GM12878 (cell line): ENCODE data around the gene NPDC1. TPM values are rescaled to one million over a fixed set of nuclear protein-coding genes. Genes with fewer than 3 reads are reported as not detected.

Experiments used
- ATAC-seq: fragments of 200-7000 bp; cut with Tn5 transposase; 3 replicates; pipeline ENCODE4 v1.9.1; 2020; ENCODE audit warnings: mild to moderate bottlenecking, moderate library complexity
- BruUV-seq: library from RNA; stranded (reverse); fragments of 400-500 nt; replicated peaks from 2 replicates; lab custom pipeline; 2021; lab: Mats Ljungman, UMichigan
- CTCF ChIA-PET: fragments of 300-600 bp; sonication (Branson Sonifier 250); formaldehyde crosslinking; extraction: SDS; loops from one replicate; lab custom pipeline; 2021; ENCODE audit warnings: inconsistent platforms; lab: Yijun Ruan, JAX
- POLR2A ChIA-PET: fragments of 350-600 bp; formaldehyde crosslinking; extraction: SDS; loops from one replicate; lab custom pipeline; 2021; ENCODE audit warnings: inconsistent platforms; lab: Charles Lee
- RAD21 ChIA-PET: fragments of 300-600 bp; sonication (Branson Sonifier 250); formaldehyde crosslinking; loops from one replicate; lab custom pipeline; 2023; ENCODE audit warnings: antibody characterized with exemption; ENCODE audit not compliant: unreplicated experiment; lab: Charles Lee
- SMC1A ChIA-PET: fragments of 300-600 bp; sonication (Branson Sonifier 250); formaldehyde crosslinking; loops from one replicate; lab custom pipeline; 2023; ENCODE audit not compliant: unreplicated experiment, uncharacterized antibody; lab: Charles Lee
- DNase-seq: peaks from one replicate; pipeline ENCODE4 v3.0.0-alpha.2; 2011; ENCODE audit warnings: low read depth, low spot score
- FAIRE-seq: peaks from 3 replicates; lab custom pipeline; 2011; peaks lifted over from hg19 to GRCh38; lab: Jason Lieb, UNC
- H2AFZ ChIP-seq: 2 replicates; pipeline ENCODE4 v1.6.0; 2011; ENCODE audit warnings: low read depth, low read length, control low read depth; ENCODE audit not compliant: control insufficient read depth
- H3K27ac ChIP-seq: 2 replicates; pipeline ENCODE4 v1.5.1; 2011; ENCODE audit warnings: control low read depth; ENCODE audit not compliant: control insufficient read depth, insufficient read depth
- H3K27me3 ChIP-seq, 2 experiments: replicated peaks in 1 of 2; 2 replicates each; pipeline versions ENCODE4 v1.6.0 to v1.6.1; 2011; ENCODE audit warnings: low read length in 1 of 2; ENCODE audit not compliant: control insufficient read depth in 2 of 2, insufficient read depth in 2 of 2
- H3K36me3 ChIP-seq, 2 experiments: 2 replicates each; pipeline ENCODE4 v1.5.1; 2011; ENCODE audit warnings: low read length in 1 of 2; ENCODE audit not compliant: control insufficient read depth in 2 of 2, insufficient read depth in 2 of 2
- H3K4me1 ChIP-seq: 2 replicates; pipeline ENCODE4 v1.6.1; 2011; ENCODE audit warnings: mild to moderate bottlenecking, low read length, moderate library complexity, mixed read lengths; ENCODE audit not compliant: control insufficient read depth, insufficient read depth
- H3K4me2 ChIP-seq: 2 replicates; pipeline ENCODE4 v1.6.0; 2011; ENCODE audit warnings: control low read depth; ENCODE audit not compliant: control insufficient read depth, insufficient read depth
- H3K4me3 ChIP-seq: fragments of 200-600 bp; sonication (generic); 2 replicates; pipeline ENCODE4 v1.5.1; 2016
- H3K79me2 ChIP-seq: 2 replicates; pipeline ENCODE4 v1.6.0; 2011; ENCODE audit warnings: low read length; ENCODE audit not compliant: control insufficient read depth, insufficient read depth
- H3K9ac ChIP-seq: 2 replicates; pipeline ENCODE4 v1.8.0; 2011; ENCODE audit warnings: low read length, control low read depth, mixed read lengths; ENCODE audit not compliant: control insufficient read depth, insufficient read depth
- H3K9me3 ChIP-seq: replicated peaks from 3 replicates; pipeline ENCODE4 v1.5.1; 2011; ENCODE audit warnings: mild to moderate bottlenecking, low read length; ENCODE audit not compliant: control insufficient read depth, insufficient read depth
- H4K20me1 ChIP-seq: 2 replicates; pipeline ENCODE4 v1.6.0; 2011; ENCODE audit not compliant: control insufficient read depth, insufficient read depth
- CHD1 ChIP-seq: IDR thresholded peaks from 2 replicates; pipeline ENCODE4 v1.6.1; 2012; ENCODE audit warnings: low read depth, low read length, improper control_type of control experiment
- CREB1 ChIP-seq: IDR thresholded peaks from 2 replicates; pipeline ENCODE4 v1.6.1; 2012; ENCODE audit warnings: low read depth, mild to moderate bottlenecking, inconsistent platforms
- FOS ChIP-seq: IDR thresholded peaks from 3 replicates; pipeline ENCODE4 v1.6.1; 2011; ENCODE audit warnings: borderline replicate concordance; ENCODE audit not compliant: insufficient read length; ENCODE audit errors: extremely low read depth
- RCOR1 ChIP-seq: conservative IDR thresholded peaks from 2 replicates; pipeline ENCODE4 v1.6.1; 2012; ENCODE audit warnings: low read depth, low read length, improper control_type of control experiment
- ZNF217 ChIP-seq: fragments of 450-650 bp; IDR thresholded peaks from 2 replicates; pipeline ENCODE4 v1.6.1; 2017; ENCODE audit warnings: antibody characterized with exemption, mild to moderate bottlenecking
- WGBS: methylation state at CpG from one replicate; pipeline ENCODE4 v1.1.6; 2016; ENCODE audit warnings: low lambda C conversion rate; ENCODE audit not compliant: insufficient replicate concordance, insufficient coverage; ENCODE audit errors: missing lambda C conversion rate; 5-methylcytosine and 5-hydroxymethylcytosine counted together
- in situ Hi-C: fragments of 300-500 bp; cut with MboI; formaldehyde crosslinking; loops from 9 replicates; pipeline ENCODE4 v1.14.3; 2018; ENCODE audit warnings: mixed read lengths
- intact Hi-C: fragments of 100-400 bp; cut with micrococcal nuclease; formaldehyde crosslinking; loops from one replicate; pipeline ENCODE4 v1.14.2; 2022; ENCODE audit not compliant: unreplicated experiment
- polyA plus RNA-seq, 11 experiments: library from polyadenylated mRNA; depleted of rRNA in 4 of 11; unstranded in 6 of 11; stranded (reverse) in 5 of 11; fragments of >200 nt; fragmentation: Nextera tagmentation in 4 of 11; fragmentation: Illumina TruSeq in 1 of 11; extraction: Ambion mirVana in 4 of 11; extraction: Trizol in 1 of 11; gene quantifications; 1 replicate in 1 of 11; 2 replicates in 10 of 11; pipeline versions ENCODE4 v1.2.1 to v1.2.3, GENCODE V29; 2011 to 2016; ENCODE audit warnings: inconsistent platforms in 2 of 11, missing spikeins in 2 of 11, low read depth in 1 of 11
- total RNA-seq, 4 experiments: library from RNA; depleted of rRNA in 3 of 4; stranded (reverse); fragments of >200 nt in 3 of 4; fragmentation: Illumina TruSeq in 1 of 4; extraction: Trizol in 1 of 4; gene quantifications; 2 replicates each; pipeline versions ENCODE4 v1.2.1 to v1.2.3, GENCODE V29; 2013 to 2021
- TF ChIP-seq, protein P1 (sequence below): fragments of 450-650 bp; IDR thresholded peaks from 2 replicates; pipeline ENCODE4 v1.6.1; 2017; ENCODE audit warnings: mild to moderate bottlenecking
- TF ChIP-seq, protein P2 (sequence below), 3 experiments: IDR thresholded peaks in 2 of 3; conservative IDR thresholded peaks in 1 of 3; 2 replicates each; pipeline ENCODE4 v1.5.1; 2011; ENCODE audit warnings: low read depth in 3 of 3, low read length in 3 of 3, mild to moderate bottlenecking in 3 of 3, control low read depth in 2 of 3, moderate library complexity in 2 of 3, inconsistent platforms in 1 of 3, mixed read lengths in 1 of 3; ENCODE audit not compliant: control insufficient read depth in 2 of 3, insufficient read depth in 1 of 3; ENCODE audit errors: extremely low read depth in 1 of 3
- TF ChIP-seq, protein P3 (sequence below): fragments of 450-650 bp; formaldehyde crosslinking; IDR thresholded peaks from 2 replicates; pipeline ENCODE4 v1.4.0; 2022; ENCODE audit warnings: mild to moderate bottlenecking, moderate library complexity

NPDC1 gene
- total and polyA plus RNA-seq, 10 of the 15 experiments (the other 5 are each of a cell fraction or from before 2014, with no cell fraction given), result 0.04 to 1.7 (median 0.77) TPM; not detected in 2

DNA sequence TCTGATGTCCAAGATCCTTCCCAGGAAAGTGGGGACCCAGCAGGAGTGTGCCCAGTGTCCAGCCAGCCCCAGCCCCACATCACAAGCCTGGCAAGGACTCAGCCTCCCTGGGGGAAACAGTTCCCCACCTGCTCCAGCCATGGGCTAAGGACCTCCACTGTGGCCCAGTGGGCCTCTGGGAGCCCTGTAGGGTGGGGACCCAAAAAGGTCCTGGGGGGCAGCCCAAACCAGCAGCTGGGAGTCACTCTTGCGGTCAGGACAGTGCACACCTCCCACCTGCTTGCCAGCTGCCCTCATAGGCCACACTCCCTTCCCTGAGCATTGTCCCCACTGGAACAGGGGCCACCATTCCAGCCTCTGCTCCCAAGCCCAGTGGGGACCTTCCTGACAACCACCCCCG, 19.6 kb downstream of the NPDC1 start:
- 82% methylated on average over 2 of the region's 2 CpGs for WGBS
- ChIA-PET RAD21 (interaction anchor here (0.9 kb wide), 1 partner anchor 162 kb away, joined by 3 read pairs; the partner anchor contains the start of genes ANAPC2 and SSNA1), SMC1A (interaction anchor here (1.8 kb wide), 1 partner anchor 78 kb away, joined by 6 read pairs; no protein-coding TSS in a partner anchor), CTCF (interaction anchor here (1.1 to 2.9 kb wide), 6 partner anchors 9 to 238 kb away, joined by 3 to 19 read pairs (median 4); partner anchors contain the start of genes AJM1 and PAXX), POLR2A (interaction anchor here (0.6 to 1.4 kb wide), 2 partner anchors 9 to 30 kb away, joined by 3 to 4 read pairs; partner anchors contain the start of gene CLIC3)
- intact Hi-C loops (no loop called here), in situ Hi-C loops (no loop called here)
- ATAC-seq, result no peak
- no peaks in the 10 kb centered on the region for H3K9me3 ChIP-seq
- no peak overlapping the region for H3K9ac ChIP-seq
- no TSS peak for BruUV-seq
- no peak overlapping the region for H3K27ac ChIP-seq
- H3K79me2 ChIP-seq, result no peaks in the 10 kb centered on the region
- no peaks in the 10 kb centered on the region for H3K36me3 ChIP-seq
- peaks cover 0 to 2% of the 10 kb centered on the region in 2 experiments; a peak in 2 of 4 replicates for H3K27me3 ChIP-seq
- FAIRE-seq, result no peak
- H3K4me1 ChIP-seq, result peaks cover 27% of the 10 kb centered on the region
- H3K4me2 ChIP-seq, result no peak overlapping the region
- H4K20me1 ChIP-seq, result no peaks in the 10 kb centered on the region
- no peak for DNase-seq
- TF ChIP-seq, protein P1, sequence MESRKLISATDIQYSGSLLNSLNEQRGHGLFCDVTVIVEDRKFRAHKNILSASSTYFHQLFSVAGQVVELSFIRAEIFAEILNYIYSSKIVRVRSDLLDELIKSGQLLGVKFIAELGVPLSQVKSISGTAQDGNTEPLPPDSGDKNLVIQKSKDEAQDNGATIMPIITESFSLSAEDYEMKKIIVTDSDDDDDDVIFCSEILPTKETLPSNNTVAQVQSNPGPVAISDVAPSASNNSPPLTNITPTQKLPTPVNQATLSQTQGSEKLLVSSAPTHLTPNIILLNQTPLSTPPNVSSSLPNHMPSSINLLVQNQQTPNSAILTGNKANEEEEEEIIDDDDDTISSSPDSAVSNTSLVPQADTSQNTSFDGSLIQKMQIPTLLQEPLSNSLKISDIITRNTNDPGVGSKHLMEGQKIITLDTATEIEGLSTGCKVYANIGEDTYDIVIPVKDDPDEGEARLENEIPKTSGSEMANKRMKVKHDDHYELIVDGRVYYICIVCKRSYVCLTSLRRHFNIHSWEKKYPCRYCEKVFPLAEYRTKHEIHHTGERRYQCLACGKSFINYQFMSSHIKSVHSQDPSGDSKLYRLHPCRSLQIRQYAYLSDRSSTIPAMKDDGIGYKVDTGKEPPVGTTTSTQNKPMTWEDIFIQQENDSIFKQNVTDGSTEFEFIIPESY, result no peak
- TF ChIP-seq, protein P2, sequence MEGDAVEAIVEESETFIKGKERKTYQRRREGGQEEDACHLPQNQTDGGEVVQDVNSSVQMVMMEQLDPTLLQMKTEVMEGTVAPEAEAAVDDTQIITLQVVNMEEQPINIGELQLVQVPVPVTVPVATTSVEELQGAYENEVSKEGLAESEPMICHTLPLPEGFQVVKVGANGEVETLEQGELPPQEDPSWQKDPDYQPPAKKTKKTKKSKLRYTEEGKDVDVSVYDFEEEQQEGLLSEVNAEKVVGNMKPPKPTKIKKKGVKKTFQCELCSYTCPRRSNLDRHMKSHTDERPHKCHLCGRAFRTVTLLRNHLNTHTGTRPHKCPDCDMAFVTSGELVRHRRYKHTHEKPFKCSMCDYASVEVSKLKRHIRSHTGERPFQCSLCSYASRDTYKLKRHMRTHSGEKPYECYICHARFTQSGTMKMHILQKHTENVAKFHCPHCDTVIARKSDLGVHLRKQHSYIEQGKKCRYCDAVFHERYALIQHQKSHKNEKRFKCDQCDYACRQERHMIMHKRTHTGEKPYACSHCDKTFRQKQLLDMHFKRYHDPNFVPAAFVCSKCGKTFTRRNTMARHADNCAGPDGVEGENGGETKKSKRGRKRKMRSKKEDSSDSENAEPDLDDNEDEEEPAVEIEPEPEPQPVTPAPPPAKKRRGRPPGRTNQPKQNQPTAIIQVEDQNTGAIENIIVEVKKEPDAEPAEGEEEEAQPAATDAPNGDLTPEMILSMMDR (IDR thresholded peaks at IDR 0.05 in 2 of 3, conservative IDR thresholded peaks at IDR 0.05 in 1 of 3; ENCODE audit: control insufficient read depth in 2 of 3, extremely low read depth in 1 of 3, insufficient read depth in 1 of 3, low read depth in 3 of 3, low read length in 3 of 3), result no peak
- TF ChIP-seq FOS (no peak), CHD1 (no peak), ZNF217 (no peak), RCOR1 (no peak), CREB1 (no peak)
- TF ChIP-seq, protein P3, sequence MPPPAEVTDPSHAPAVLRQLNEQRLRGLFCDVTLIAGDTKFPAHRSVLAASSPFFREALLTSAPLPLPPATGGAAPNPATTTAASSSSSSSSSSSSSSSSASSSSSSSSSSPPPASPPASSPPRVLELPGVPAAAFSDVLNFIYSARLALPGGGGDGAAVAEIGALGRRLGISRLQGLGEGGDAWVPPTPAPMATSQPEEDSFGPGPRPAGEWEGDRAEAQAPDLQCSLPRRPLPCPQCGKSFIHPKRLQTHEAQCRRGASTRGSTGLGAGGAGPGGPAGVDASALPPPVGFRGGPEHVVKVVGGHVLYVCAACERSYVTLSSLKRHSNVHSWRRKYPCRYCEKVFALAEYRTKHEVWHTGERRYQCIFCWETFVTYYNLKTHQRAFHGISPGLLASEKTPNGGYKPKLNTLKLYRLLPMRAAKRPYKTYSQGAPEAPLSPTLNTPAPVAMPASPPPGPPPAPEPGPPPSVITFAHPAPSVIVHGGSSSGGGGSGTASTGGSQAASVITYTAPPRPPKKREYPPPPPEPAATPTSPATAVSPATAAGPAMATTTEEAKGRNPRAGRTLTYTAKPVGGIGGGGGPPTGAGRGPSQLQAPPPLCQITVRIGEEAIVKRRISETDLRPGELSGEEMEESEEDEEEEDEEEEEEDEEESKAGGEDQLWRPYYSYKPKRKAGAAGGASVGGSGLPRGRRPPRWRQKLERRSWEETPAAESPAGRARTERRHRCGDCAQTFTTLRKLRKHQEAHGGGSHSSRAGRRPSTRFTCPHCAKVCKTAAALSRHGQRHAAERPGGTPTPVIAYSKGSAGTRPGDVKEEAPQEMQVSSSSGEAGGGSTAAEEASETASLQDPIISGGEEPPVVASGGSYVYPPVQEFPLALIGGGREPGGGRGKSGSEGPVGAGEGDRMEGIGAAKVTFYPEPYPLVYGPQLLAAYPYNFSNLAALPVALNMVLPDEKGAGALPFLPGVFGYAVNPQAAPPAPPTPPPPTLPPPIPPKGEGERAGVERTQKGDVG (CRISPR knock-in tag), result no peak
- H2AFZ ChIP-seq, result no peak overlapping the region
- H3K4me3 ChIP-seq, result no peak overlapping the region
